ENCODE results near the gene MAML2. TPM values are rescaled to one million over a fixed set of nuclear protein-coding genes. Genes with fewer than 3 reads are reported as not detected.

Gene MAML2
- total RNA-seq, 5 donors from 2014 or later (not counting 1 experiment from before 2014, with no cell fraction given) = 30.4 to 66.7 (median 35.1) TPM

DNA sequence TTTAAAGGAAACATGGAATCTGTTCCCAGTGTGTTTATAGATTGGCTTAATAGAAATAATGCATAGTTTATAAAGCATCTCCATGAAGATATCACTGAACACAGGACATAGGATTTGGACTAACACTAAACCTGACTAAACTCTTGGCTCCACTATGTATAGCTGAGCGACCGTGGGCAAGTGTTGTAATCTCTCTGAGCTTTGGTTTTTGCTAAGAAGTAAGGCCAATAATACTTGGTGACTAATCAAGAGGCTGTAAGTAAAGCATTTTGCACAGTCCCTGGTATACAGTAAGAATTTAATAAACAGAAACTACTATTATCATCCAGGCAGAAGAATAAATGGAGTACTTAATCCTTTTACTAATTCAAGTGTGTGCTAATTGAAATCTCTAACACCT is 293.6 kb downstream of the MAML2 start:
- DNase-seq (no peak), ATAC-seq (replicated peaks in 1 of 4) (no peak)
- Mint-ChIP-seq H3K27me3 (no peaks in the 10 kb centered on the region), H3K36me3 (peaks cover 36% of the 10 kb centered on the region), H3K27ac (peak overlapping the region in 1 of 2 donors; percentile 36), H3K9me3 (no peaks in the 10 kb centered on the region), H3K4me3 (no peak overlapping the region), H3K4me1 (peaks cover 41 to 56% (median 56%) of the 10 kb centered on the region in 3 donors)
- peaks cover 0 to 11% of the 10 kb centered on the region in 2 donors for H3K36me3 ChIP-seq (ENCODE audit: control insufficient read depth in 2 of 2, extremely low read depth in 1 of 2, insufficient read depth in 1 of 2, low read length in 1 of 2)
- no peaks in the 10 kb centered on the region for H3K4me1 ChIP-seq (ENCODE audit: control insufficient read depth in 1 of 2, extremely low read depth in 1 of 2, insufficient read depth in 2 of 2, low read length in 2 of 2)
- WGBS (ENCODE audit: insufficient coverage) = no CpG with 5 or more reads among the region's 2 CpGs
- H3K27ac ChIP-seq (ENCODE audit: low read length) = no peak overlapping the region
- POLR2A ChIA-PET = interaction anchor here in 1 of 2 donors (0.9 kb wide), 1 partner anchor 36 kb away, joined by 3 read pairs; no protein-coding TSS in a partner anchor
- CTCF ChIA-PET = interaction anchor here (1.0 to 1.3 kb wide), 3 partner anchors 10 to 345 kb away, joined by 3 to 4 read pairs (median 3); no protein-coding TSS in a partner anchor
- H3K27me3 ChIP-seq (replicated peaks in 1 of 2; ENCODE audit: control insufficient read depth in 2 of 2, extremely low read depth in 1 of 2, insufficient read depth in 2 of 2, low read length in 1 of 2) = no peaks in the 10 kb centered on the region
- H3K4me3 ChIP-seq (ENCODE audit: control insufficient read depth in 1 of 2, extremely low read depth in 1 of 2, low read length in 1 of 2) = no peak overlapping the region
- H3K9me3 ChIP-seq = no peaks in the 10 kb centered on the region

DNA sequence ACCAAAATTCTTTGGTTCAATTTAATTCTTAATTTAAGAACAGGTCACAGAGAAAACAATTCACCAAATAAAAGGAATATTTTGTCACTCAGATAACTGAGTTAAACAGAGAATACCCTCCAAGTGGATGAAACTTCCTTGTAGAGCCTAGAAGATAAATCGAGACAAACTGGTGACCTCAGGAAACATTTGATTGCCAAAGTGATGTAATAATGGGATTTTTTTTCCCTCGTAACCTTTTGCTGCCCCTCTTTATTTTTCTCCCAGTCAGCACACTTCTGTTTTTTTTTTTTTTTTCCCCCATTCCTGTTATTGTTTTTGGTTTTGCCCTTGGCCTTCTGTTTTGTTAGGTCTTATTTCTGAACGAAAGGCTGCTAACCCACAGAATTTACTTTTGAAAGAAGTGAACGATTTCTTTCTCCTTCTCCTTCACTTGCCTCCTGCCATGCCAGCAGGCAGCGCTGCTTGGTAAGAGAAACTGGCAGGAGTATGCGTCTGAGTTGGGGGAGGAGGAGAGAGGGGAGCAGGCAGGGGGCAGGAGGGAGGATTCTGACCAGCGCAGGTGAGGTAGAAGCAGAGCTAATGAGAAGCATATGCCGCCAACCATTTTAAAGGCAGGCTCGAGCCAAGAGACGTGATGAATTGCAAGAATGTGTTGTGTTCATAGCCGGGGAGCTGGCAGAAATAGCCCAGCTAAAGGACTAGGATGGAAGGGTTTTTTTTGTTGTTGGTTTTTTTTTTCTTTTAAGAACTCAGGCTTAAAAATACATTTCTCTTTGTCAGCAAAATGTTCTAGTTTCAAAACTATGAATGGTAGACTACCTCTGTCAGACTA is 297.2 kb downstream of the MAML2 start:
- Mint-ChIP-seq H3K27ac (peak overlapping the region; percentile 46 to 64), H3K9me3 (no peaks in the 10 kb centered on the region), H3K4me1 (peaks cover 38 to 56% (median 55%) of the 10 kb centered on the region in 3 donors), H3K27me3 (no peaks in the 10 kb centered on the region), H3K4me3 (no peak overlapping the region), H3K36me3 (peaks cover 29% of the 10 kb centered on the region)
- Histone ChIP-seq H3K27ac (ENCODE audit: low read length) (no peak overlapping the region), H3K4me1 (ENCODE audit: control insufficient read depth in 1 of 2, extremely low read depth in 1 of 2, insufficient read depth in 2 of 2, low read length in 2 of 2) (no peaks in the 10 kb centered on the region), H3K36me3 (ENCODE audit: control insufficient read depth in 2 of 2, extremely low read depth in 1 of 2, insufficient read depth in 1 of 2, low read length in 1 of 2) (peaks cover 4 to 6% of the 10 kb centered on the region in 2 donors), H3K9me3 (no peaks in the 10 kb centered on the region), H3K27me3 (replicated peaks in 1 of 2; ENCODE audit: control insufficient read depth in 2 of 2, extremely low read depth in 1 of 2, insufficient read depth in 2 of 2, low read length in 1 of 2) (no peaks in the 10 kb centered on the region), H3K4me3 (ENCODE audit: control insufficient read depth in 1 of 2, extremely low read depth in 1 of 2, low read length in 1 of 2) (no peak overlapping the region)
- DNase-seq (no peak), ATAC-seq (replicated peaks in 1 of 4) (no peak)
- WGBS (ENCODE audit: insufficient coverage) = 98% methylated on average over 7 of the region's 11 CpGs
- POLR2A ChIA-PET = no interaction called here
- CTCF ChIA-PET = interaction anchor here in 1 of 2 donors (1.2 kb wide), 1 partner anchor 10 kb away, joined by 4 read pairs; no protein-coding TSS in a partner anchor

DNA sequence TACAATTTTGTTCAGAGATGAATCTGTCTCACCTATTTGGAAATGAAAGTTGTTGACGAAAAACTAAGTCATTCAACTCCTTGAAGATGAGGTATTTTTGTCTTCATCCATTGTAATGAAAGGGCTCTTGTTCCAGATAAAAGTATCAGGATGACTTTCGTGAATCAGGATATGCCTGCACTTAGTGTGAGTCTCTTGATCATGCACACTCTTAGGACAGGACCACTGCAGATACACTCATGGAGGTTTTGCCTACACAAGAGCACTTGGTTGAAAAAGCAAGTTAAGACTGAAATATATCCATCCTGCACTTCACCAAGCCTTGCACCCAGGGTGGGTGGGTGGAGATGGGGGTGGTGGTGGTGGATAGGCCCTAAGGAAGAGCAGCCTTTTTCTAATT is 298.2 kb downstream of the MAML2 start:
- H3K9me3 ChIP-seq = no peaks in the 10 kb centered on the region
- H3K27me3 ChIP-seq (replicated peaks in 1 of 2; ENCODE audit: control insufficient read depth in 2 of 2, extremely low read depth in 1 of 2, insufficient read depth in 2 of 2, low read length in 1 of 2) = no peaks in the 10 kb centered on the region
- Mint-ChIP-seq H3K27ac (no peak overlapping the region), H3K36me3 (peaks cover 21% of the 10 kb centered on the region), H3K27me3 (no peaks in the 10 kb centered on the region), H3K9me3 (no peaks in the 10 kb centered on the region), H3K4me1 (peaks cover 29 to 49% (median 47%) of the 10 kb centered on the region in 3 donors), H3K4me3 (no peak overlapping the region)
- peaks cover 4 to 6% of the 10 kb centered on the region in 2 donors for H3K36me3 ChIP-seq (ENCODE audit: control insufficient read depth in 2 of 2, extremely low read depth in 1 of 2, insufficient read depth in 1 of 2, low read length in 1 of 2)
- ChIA-PET POLR2A (no interaction called here), CTCF (no interaction called here)
- H3K4me1 ChIP-seq (ENCODE audit: control insufficient read depth in 1 of 2, extremely low read depth in 1 of 2, insufficient read depth in 2 of 2, low read length in 2 of 2) = no peaks in the 10 kb centered on the region
- DNase-seq (no peak), ATAC-seq (replicated peaks in 1 of 4) (no peak)
- H3K4me3 ChIP-seq (ENCODE audit: control insufficient read depth in 1 of 2, extremely low read depth in 1 of 2, low read length in 1 of 2) = no peak overlapping the region
- WGBS (ENCODE audit: insufficient coverage) = 80% methylated on average over 1 of the region's 2 CpGs
- H3K27ac ChIP-seq (ENCODE audit: low read length) = no peak overlapping the region

DNA sequence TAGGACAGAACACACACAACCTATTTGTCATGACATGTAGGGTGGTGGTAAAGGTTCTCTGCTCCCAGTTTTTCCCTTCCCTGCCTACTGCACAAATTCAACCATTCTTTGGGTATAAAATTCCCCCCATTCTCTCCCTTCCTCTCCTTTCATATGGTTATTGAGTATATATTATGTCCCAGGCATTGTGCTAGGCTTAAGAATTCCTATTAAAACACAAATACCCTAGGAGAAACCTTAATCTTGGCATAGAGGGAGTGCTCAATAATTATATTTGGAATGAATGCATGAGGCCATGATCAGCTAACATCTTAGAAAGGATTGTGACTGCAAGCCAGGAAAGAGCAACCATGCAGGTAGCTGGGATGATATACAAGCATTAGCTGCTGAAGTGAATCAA is 298.7 kb downstream of the MAML2 start:
- ChIA-PET CTCF (no interaction called here), POLR2A (no interaction called here)
- Histone ChIP-seq H3K27ac (ENCODE audit: low read length) (no peak overlapping the region), H3K4me3 (ENCODE audit: control insufficient read depth in 1 of 2, extremely low read depth in 1 of 2, low read length in 1 of 2) (no peak overlapping the region), H3K4me1 (ENCODE audit: control insufficient read depth in 1 of 2, extremely low read depth in 1 of 2, insufficient read depth in 2 of 2, low read length in 2 of 2) (no peaks in the 10 kb centered on the region), H3K36me3 (ENCODE audit: control insufficient read depth in 2 of 2, extremely low read depth in 1 of 2, insufficient read depth in 1 of 2, low read length in 1 of 2) (peaks cover 4 to 8% of the 10 kb centered on the region in 2 donors), H3K9me3 (no peaks in the 10 kb centered on the region), H3K27me3 (replicated peaks in 1 of 2; ENCODE audit: control insufficient read depth in 2 of 2, extremely low read depth in 1 of 2, insufficient read depth in 2 of 2, low read length in 1 of 2) (no peaks in the 10 kb centered on the region)
- H3K4me3 Mint-ChIP-seq = no peak overlapping the region
- peaks cover 28 to 53% (median 43%) of the 10 kb centered on the region in 3 donors for H3K4me1 Mint-ChIP-seq
- H3K36me3 Mint-ChIP-seq = peaks cover 21% of the 10 kb centered on the region
- DNase-seq (no peak), ATAC-seq (replicated peaks in 1 of 4) (no peak)
- H3K9me3 Mint-ChIP-seq = no peaks in the 10 kb centered on the region
- no peak overlapping the region for H3K27ac Mint-ChIP-seq
- H3K27me3 Mint-ChIP-seq = no peaks in the 10 kb centered on the region

DNA sequence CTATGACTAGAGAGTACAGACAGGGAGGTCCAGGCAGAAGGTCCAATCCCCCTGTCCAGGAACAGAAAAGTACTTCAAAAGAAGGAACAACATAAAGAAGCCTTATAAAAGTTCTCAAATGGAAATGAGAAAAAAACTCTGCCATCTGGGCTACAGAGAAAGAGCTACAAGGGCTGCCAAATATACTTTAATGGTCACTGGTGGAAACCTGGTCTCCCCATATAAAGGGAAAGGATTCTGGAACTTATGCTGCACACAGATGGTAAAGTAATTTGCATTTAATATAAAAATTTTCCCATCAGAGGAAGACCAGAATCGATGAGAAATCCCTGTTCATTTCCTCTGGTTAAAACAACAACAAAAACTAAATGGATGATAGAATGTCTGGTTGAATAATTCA is 299.7 kb downstream of the MAML2 start:
- Mint-ChIP-seq H3K27me3 (no peaks in the 10 kb centered on the region), H3K9me3 (no peaks in the 10 kb centered on the region), H3K4me3 (no peak overlapping the region), H3K27ac (peak overlapping the region in 1 of 2 donors; percentile 1), H3K4me1 (peaks cover 32 to 63% (median 45%) of the 10 kb centered on the region in 3 donors), H3K36me3 (peaks cover 21% of the 10 kb centered on the region)
- WGBS (ENCODE audit: insufficient coverage) = no CpG with 5 or more reads among the region's 1 CpG
- ChIA-PET CTCF (interaction anchor here in 1 of 2 donors (0.6 kb wide), 1 partner anchor 12 kb away, joined by 3 read pairs; no protein-coding TSS in a partner anchor), POLR2A (interaction anchor here in 1 of 2 donors (0.7 kb wide), 1 partner anchor 19 kb away, joined by 3 read pairs; no protein-coding TSS in a partner anchor)
- H3K4me3 ChIP-seq (ENCODE audit: control insufficient read depth in 1 of 2, extremely low read depth in 1 of 2, low read length in 1 of 2) = no peak overlapping the region
- DNase-seq (no peak), ATAC-seq (replicated peaks in 1 of 4) (no peak)
- no peaks in the 10 kb centered on the region for H3K9me3 ChIP-seq
- H3K27me3 ChIP-seq (replicated peaks in 1 of 2; ENCODE audit: control insufficient read depth in 2 of 2, extremely low read depth in 1 of 2, insufficient read depth in 2 of 2, low read length in 1 of 2) = no peaks in the 10 kb centered on the region
- peaks cover 4 to 8% of the 10 kb centered on the region in 2 donors for H3K36me3 ChIP-seq (ENCODE audit: control insufficient read depth in 2 of 2, extremely low read depth in 1 of 2, insufficient read depth in 1 of 2, low read length in 1 of 2)
- no peaks in the 10 kb centered on the region for H3K4me1 ChIP-seq (ENCODE audit: control insufficient read depth in 1 of 2, extremely low read depth in 1 of 2, insufficient read depth in 2 of 2, low read length in 2 of 2)
- no peak overlapping the region for H3K27ac ChIP-seq (ENCODE audit: low read length)

DNA sequence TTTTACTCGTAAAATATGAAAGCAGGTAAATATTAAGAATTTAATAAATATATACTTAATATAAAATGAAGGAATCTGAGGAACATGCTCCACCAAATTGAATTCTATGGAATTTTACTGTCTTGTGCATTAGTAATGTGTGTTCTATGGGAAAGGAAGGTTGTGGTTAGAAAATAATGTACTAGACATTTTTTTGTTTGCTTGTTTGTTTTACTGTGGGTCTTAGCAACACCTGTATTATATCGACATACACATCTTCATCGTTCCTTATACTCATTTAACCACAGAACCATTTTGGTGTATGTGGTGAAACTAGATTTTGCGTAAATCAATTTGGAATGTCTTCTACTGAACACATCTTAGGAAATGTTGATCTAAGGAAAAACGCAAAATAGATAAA is 304.9 kb downstream of the MAML2 start:
- POLR2A ChIA-PET = no interaction called here
- Mint-ChIP-seq H3K36me3 (peaks cover 23% of the 10 kb centered on the region), H3K4me1 (peaks cover 54 to 80% (median 57%) of the 10 kb centered on the region in 3 donors), H3K4me3 (no peak overlapping the region), H3K27ac (no peak overlapping the region), H3K27me3 (no peaks in the 10 kb centered on the region), H3K9me3 (no peaks in the 10 kb centered on the region)
- H3K27me3 ChIP-seq (replicated peaks in 1 of 2; ENCODE audit: control insufficient read depth in 2 of 2, extremely low read depth in 1 of 2, insufficient read depth in 2 of 2, low read length in 1 of 2) = no peaks in the 10 kb centered on the region
- H3K4me3 ChIP-seq (ENCODE audit: control insufficient read depth in 1 of 2, extremely low read depth in 1 of 2, low read length in 1 of 2) = no peak overlapping the region
- H3K9me3 ChIP-seq = no peaks in the 10 kb centered on the region
- H3K4me1 ChIP-seq (ENCODE audit: control insufficient read depth in 1 of 2, extremely low read depth in 1 of 2, insufficient read depth in 2 of 2, low read length in 2 of 2) = peaks cover 0 to under 1% of the 10 kb centered on the region in 2 experiments
- DNase-seq = no peak
- H3K36me3 ChIP-seq (ENCODE audit: control insufficient read depth in 2 of 2, extremely low read depth in 1 of 2, insufficient read depth in 1 of 2, low read length in 1 of 2) = peaks cover 6 to 8% of the 10 kb centered on the region in 2 donors
- no peak overlapping the region for H3K27ac ChIP-seq (ENCODE audit: low read length)
- WGBS (ENCODE audit: insufficient coverage) = no CpG with 5 or more reads among the region's 5 CpGs
- CTCF ChIA-PET = interaction anchor here in 1 of 2 donors (0.5 kb wide), 1 partner anchor 124 kb away, joined by 3 read pairs; no protein-coding TSS in a partner anchor
- no peak for ATAC-seq (replicated peaks in 1 of 4)
